A549 treated with dexamethasone at 1 μM for 4 hours (cell line): ENCODE results near the gene CD99L2. TPM values are rescaled to one million over a fixed set of nuclear protein-coding genes. Genes with fewer than 3 reads are reported as not detected.

Source experiments
- total RNA-seq: library from RNA; stranded (reverse); fragments of 200-300 nt; extraction: Qiagen RNA extraction; gene quantifications from 5 replicates; pipeline ENCODE4 v1.2.3, GENCODE V29; 2022

CD99L2 gene, protein sequence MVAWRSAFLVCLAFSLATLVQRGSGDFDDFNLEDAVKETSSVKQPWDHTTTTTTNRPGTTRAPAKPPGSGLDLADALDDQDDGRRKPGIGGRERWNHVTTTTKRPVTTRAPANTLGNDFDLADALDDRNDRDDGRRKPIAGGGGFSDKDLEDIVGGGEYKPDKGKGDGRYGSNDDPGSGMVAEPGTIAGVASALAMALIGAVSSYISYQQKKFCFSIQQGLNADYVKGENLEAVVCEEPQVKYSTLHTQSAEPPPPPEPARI
- total RNA-seq: 49.7 to 61.1 TPM (median 56.9 TPM) in 5 replicates

GRCh38 chrX:150898343-150899190 is at the start of gene CD99L2:
CD99L2 (minus strand) TSS chrX:150898668; CDS start chrX:150898588, 80 bp downstream.

Other genes starting within 250 kb of the CD99L2 start
- gene MTMR1, start 205.3 kb downstream of the CD99L2 start, total RNA-seq: 13.5 to 17.5 TPM (median 15.7 TPM) in 5 replicates
- 154 to 185 TPM (median 160 TPM) in 5 replicates for gene HMGB3, start 84.7 kb upstream of the CD99L2 start, total RNA-seq